Retina (tissue), 1 donor: ENCODE data around the gene MBD5.

Source experiments
- DNase-seq: peaks from one replicate; pipeline ENCODE4 v3.0.0-alpha.2; 2016

The MBD5 gene

DNA sequence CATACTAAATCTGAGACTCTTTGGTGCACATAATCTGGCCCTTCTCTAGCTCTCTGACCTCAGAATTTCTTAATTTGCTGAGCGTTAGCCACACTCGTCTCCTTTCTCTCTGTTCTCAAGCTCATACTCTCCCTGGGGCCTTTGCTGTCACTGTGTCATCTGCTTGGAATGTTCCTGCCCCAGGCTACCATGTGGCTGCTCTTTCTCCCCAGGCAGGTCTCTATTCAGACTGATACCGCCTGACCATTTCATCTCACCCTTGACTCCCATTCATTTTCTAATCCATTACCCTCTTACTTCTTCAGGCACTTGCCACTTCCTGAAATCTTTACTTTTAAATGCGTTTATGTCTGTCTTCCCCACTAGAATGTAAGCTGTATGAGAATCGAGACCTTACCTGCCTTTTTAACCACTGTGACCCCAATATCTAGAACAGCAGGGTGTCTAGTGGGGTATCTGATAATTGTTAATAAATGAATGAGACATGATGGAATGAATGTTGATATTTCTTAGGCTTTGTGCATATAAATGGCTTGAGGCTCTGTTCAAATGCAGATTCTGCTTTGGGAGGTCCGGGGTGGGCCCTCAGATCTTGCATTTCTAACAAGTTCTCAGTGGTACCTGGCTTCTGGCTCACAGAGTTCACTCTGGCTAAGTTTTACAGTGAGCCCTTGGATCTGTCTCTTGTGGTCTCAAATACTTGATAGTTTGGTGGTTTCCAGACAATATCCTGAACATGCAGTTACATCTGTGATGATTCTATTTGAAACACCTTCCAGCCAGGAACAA lies 533.8 kb downstream of the MBD5 start:
- DNase-seq = no peak

DNA sequence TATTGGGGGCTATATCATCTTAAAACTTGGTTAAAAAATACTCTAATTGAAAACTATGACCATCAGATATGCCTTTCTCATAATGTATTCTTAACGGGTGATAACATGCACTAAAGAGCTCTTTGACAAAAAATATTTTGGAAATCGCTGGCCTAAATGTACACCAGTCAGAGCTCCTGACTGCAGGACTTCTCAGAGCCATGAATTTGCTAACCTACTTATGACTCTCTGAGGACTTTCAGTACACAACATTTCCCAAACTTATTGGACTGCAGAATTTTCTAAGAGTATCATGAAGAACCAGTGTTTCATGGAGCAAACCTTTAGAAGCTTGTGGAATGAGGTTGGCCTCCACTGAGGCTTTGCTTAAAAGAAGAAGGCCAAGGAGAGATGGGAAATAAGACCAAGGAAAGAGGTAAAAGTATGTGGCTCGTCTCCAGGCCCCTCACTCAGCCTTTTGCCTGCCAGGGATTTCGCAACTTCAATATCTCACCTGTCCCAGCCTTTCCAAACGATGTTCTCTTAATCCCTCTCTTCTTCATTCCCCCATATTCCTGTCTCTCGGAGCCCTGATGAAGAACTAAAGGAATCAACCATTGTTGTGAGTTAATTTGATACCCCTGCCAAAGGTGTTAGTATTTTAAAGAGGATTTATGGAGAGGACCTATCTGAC lies 534.9 kb downstream of the MBD5 start:
- DNase-seq = no peak

DNA sequence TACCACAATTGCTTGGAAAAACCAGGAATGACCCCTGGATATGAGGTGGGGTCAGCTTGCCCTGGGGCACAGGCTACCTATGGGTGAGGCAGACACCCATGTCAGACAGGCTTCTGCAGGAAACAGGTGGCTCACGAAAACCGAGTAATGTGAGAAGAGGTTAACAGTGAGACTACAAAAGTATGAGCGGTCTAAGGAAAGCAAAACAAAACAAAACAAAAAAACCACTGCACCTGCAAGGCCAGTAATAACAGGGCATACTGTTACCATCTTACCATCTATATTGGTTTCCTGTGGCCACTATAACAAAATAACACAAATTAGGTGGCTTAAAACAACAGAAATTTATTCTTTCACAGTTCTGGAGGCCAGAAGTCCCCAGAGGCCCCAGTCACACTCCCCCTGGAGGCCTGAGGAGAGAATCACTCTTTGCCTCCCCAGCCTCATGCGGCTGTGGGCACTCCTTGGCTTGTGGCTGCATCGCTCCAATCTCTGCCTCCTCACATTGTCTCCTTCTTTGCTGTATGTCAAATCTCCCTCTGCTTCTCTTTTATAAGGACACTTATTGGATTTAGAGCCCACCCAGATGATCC lies 537.0 kb downstream of the MBD5 start:
- no peak for DNase-seq

DNA sequence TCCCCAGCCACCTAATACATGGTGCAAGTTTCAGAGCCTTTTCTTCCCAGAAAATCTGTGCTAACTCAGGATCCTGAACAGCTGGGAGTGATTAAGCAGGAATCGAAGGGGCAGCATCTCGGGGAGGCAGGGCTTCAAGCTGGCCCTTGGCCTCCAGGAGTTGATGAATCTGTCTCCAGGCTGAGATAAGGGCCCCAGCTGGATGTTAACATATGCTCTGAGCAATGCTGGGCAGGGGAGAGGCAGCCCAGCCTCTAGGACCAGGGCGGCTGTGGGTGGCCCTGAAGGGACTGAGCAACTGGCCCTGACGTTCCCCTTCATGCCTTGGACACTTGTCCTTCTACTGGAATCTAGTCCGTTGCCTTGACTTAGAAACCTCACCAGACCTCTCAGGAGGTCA lies 539.6 kb downstream of the MBD5 start:
- no peak for DNase-seq

DNA sequence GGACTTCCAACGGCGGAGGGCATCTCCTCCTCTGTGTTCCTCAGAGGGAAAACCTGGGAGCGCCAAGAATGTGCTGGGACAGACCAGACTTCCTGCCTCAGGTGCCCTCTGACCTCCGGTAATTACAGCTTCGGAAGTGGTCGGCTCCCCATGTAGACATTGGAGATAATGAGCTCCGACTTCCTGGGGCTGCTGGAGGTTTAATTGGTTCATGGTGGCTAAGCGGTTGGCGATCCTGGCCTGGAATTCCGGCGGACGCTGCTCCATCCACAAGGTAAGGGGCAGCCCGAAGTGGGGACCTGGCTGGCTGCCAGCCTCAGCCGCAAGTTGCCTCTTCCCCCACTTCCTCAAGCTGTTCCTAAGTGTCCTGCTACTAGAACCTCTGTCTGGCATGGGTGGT lies 540.5 kb downstream of the MBD5 start:
- no peak for DNase-seq

DNA sequence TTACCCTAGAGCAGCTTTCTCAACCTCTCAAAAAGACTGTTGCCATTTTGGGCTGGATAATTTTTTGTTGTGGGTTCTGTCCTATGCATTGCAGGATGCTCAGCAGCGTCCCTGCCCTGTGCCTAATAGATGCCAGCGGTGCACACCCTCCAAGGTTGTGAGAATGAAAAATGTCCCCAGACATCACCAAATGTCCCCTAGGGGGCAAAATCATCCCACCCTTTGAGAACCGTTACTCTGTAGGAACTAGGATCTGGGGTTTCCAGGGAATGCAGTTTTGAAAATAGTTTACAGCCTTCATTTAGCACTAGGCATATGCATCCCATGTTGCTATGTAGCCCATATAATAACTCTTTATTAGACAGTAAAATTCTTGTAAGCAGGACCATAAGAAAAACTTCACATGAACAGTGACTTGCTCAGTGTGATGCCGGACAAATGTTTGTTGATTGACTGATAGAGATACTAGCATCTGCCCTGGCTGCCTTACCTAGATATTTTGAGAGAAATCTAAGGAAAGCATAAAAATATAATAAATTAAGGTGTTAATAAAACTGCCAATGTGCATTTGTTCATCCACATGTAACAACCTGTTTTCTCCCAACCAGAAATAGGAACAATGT lies 544.5 kb downstream of the MBD5 start:
- DNase-seq = no peak
